GM06990 (cell line): ENCODE data around the gene LAT.

Experiments
- DNase-seq: peaks from one replicate; pipeline ENCODE4 v3.0.0-alpha.2; 2011; ENCODE audit not compliant: insufficient read length; ENCODE audit errors: extremely low read depth
- H3K27me3 ChIP-seq: replicated peaks from 2 replicates; pipeline ENCODE4 v1.6.0; 2011; ENCODE audit warnings: low read length; ENCODE audit not compliant: control insufficient read depth, insufficient read depth
- H3K36me3 ChIP-seq: 2 replicates; pipeline ENCODE4 v1.5.1; 2011; ENCODE audit warnings: low read length; ENCODE audit not compliant: control insufficient read depth, insufficient read depth
- H3K4me3 ChIP-seq: replicated peaks from 2 replicates; pipeline ENCODE4 v1.5.1; 2011; ENCODE audit warnings: low read depth, mild to moderate bottlenecking, control low read depth, low read length
- TF ChIP-seq, protein P1 (sequence below): IDR thresholded peaks from 2 replicates; pipeline ENCODE4 v1.5.1; 2011; ENCODE audit warnings: low read length, control low read depth, mild to moderate bottlenecking, inconsistent platforms; ENCODE audit not compliant: insufficient read depth, poor library complexity, severe bottlenecking

Gene LAT

DNA sequence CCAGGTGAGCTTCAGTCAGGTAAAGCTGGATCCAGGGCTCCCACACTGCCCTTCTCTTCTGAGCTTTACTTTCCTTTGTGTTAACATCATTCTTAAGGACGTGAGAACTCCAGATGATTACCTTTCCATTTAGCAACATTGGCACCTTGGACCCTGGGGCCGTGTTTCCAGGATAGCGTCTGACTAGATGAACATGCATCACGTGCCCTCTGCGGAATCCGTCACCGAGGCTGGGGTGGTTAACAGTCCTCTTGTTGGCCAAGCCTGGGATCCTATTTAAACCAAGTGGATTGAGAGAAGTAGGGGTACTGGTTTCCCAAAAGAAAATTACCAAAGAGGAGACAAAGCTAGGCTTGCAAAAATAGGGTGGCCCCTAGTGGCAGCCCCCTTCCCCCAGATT is 3.9 kb upstream of the LAT start:
- no peak for DNase-seq
- TF ChIP-seq, protein P1, sequence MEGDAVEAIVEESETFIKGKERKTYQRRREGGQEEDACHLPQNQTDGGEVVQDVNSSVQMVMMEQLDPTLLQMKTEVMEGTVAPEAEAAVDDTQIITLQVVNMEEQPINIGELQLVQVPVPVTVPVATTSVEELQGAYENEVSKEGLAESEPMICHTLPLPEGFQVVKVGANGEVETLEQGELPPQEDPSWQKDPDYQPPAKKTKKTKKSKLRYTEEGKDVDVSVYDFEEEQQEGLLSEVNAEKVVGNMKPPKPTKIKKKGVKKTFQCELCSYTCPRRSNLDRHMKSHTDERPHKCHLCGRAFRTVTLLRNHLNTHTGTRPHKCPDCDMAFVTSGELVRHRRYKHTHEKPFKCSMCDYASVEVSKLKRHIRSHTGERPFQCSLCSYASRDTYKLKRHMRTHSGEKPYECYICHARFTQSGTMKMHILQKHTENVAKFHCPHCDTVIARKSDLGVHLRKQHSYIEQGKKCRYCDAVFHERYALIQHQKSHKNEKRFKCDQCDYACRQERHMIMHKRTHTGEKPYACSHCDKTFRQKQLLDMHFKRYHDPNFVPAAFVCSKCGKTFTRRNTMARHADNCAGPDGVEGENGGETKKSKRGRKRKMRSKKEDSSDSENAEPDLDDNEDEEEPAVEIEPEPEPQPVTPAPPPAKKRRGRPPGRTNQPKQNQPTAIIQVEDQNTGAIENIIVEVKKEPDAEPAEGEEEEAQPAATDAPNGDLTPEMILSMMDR: no peak
- peaks cover 23% of the 10 kb centered on the region for H3K36me3 ChIP-seq
- H3K4me3 ChIP-seq: no peak overlapping the region
- H3K27me3 ChIP-seq: no peaks in the 10 kb centered on the region

DNA sequence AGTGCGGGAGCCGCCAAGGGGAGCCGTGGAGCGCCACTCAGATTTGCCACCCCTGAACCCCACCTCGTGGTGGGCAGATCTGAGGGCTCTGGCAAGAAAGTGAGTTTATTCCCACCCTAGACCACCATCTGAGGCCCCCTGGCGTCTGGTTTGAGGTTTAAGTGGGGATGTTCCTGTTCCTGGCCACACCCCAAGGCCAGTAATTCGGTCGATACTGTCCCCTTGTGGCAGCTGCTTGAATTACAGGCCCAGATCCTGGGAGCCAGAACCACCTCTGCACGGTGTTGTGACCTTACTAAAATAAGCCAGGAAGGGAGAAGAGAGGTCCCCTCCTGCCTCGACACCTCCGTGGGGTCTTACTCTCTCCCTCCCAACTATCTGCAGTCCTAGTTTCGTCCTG is 3.3 kb upstream of the LAT start:
- TF ChIP-seq, protein P1: peak; percentile 70
- Histone ChIP-seq H3K4me3 (no peak overlapping the region), H3K36me3 (peaks cover 24% of the 10 kb centered on the region), H3K27me3 (no peaks in the 10 kb centered on the region)
- DNase-seq: no peak

DNA sequence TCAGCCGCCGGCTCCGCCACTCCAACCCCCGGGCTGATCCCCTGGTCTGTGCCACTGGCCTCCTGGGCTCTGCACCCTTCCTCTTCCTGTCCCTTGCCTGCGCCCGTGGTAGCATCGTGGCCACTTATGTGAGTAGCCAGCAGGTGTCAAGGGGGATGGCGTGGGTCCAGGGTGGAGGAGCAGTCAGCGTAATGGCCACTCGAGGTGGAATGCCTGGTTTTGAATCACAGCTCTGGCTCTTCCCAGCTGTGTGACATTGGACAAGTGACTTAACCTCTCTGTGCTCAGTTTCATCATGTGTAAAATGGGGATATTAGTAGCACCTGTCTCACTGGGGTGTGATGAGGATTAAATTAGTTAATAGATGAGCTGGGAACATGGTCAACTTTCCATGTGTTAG is 2.4 kb upstream of the LAT start:
- H3K36me3 ChIP-seq: peaks cover 24% of the 10 kb centered on the region
- H3K27me3 ChIP-seq: no peaks in the 10 kb centered on the region
- no peak for DNase-seq
- H3K4me3 ChIP-seq: no peak overlapping the region
- TF ChIP-seq, protein P1: no peak

DNA sequence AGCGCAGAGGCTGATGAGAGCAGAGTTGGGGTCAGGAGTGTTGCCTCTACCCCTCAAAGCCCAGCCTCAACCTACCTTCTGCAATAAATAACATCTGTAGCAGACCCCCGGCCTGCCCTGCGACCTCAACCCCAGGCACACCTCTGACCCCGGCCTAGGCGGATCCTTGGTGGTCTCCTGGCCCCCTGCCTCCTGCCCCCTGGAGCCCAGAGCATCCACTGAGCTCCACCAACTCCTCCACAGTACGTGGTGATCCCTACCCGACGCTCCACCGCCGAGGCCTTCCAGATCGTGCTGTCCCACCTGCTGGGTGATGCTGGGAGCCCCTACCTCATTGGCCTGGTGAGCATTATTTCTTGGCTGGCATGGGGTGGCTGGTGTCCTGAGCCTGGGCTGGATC is 1.9 kb upstream of the LAT start:
- peaks cover 22% of the 10 kb centered on the region for H3K36me3 ChIP-seq

DNA sequence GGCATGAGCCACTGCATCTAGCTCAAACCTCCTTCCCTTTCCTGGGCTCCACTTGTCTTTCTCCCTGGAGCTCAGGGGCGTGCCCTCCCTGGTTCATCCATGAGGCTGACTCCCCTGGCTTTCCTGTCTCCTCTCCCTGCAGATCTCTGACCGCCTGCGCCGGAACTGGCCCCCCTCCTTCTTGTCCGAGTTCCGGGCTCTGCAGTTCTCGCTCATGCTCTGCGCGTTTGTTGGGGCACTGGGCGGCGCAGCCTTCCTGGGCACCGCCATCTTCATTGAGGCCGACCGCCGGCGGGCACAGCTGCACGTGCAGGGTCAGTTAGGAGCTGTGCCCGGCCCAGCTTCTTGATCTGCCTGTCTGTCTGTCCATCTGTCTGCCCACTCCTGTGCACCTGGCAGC is 1.2 kb upstream of the LAT start:
- DNase-seq: no peak
- Histone ChIP-seq H3K27me3 (no peaks in the 10 kb centered on the region), H3K36me3 (peaks cover 22% of the 10 kb centered on the region), H3K4me3 (no peak overlapping the region)
- TF ChIP-seq, protein P1: no peak

More for the DNA sequence above, 1.9 kb upstream of the LAT start:
- TF ChIP-seq, protein P1: no peak
- H3K4me3 ChIP-seq: no peak overlapping the region
- H3K27me3 ChIP-seq: no peaks in the 10 kb centered on the region
- DNase-seq: no peak

DNA sequence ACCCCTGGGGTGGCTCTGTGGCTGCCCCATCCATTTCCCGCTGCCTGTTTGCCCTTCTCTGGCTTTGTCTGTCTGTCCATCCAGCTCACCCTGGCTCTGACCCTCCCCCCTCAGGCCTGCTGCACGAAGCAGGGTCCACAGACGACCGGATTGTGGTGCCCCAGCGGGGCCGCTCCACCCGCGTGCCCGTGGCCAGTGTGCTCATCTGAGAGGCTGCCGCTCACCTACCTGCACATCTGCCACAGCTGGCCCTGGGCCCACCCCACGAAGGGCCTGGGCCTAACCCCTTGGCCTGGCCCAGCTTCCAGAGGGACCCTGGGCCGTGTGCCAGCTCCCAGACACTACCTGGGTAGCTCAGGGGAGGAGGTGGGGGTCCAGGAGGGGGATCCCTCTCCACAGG is 761 bp upstream of the LAT start:
- Histone ChIP-seq H3K36me3 (peaks cover 21% of the 10 kb centered on the region), H3K4me3 (no peak overlapping the region), H3K27me3 (no peaks in the 10 kb centered on the region)
- DNase-seq: no peak
- TF ChIP-seq, protein P1: no peak
